ENCODE measurements around the gene TMEM30B.

TMEM30B gene

DNA sequence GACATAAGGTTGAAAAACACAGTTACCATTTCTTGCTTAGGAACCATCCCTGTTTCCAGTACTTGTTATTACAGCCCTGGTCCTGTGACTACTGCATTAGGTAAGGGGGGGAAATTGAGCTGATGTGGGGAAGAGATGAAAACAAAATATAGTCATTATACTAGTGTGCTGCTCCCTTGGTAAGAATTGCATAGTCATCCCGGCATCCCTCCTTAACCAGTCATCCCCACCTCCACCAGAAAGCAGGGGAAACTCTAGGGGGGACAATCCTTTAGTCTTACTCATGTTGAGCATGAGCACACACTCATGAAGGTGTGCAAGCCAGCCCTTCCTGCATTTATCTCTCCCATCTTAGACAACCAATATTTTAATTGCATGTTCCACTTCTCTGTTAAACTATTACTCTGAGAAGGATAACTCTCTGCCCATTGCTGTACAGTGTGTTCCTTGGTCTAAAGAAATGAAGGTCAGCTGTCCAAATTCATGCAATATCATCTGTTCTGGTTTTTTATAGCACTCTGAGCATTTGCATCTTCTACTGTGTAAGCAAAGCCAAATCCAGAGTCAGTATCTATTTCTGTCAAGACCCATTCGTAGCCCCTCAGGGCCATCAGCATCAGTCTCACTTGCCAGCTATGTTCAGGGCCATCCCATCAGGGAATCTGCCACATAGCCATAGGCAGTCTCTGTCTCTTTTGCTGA is 46.8 kb downstream of the TMEM30B start:
- no peaks in the 10 kb centered on the region for H3K27me3 ChIP-seq (replicated peaks)
- in situ Hi-C loops (cut with HindIII; ENCODE audit: low pct_ligation_motif_present, low sequenced_read_pairs): loop anchor here (25.0 kb wide), 1 partner anchor 597 kb away; the partner anchor contains the start of gene SIX1
- no peak overlapping the region for H3K4me3 ChIP-seq (ENCODE audit: low read depth, low read length)
- DNase-seq: no peak
- TF ChIP-seq, protein P1, sequence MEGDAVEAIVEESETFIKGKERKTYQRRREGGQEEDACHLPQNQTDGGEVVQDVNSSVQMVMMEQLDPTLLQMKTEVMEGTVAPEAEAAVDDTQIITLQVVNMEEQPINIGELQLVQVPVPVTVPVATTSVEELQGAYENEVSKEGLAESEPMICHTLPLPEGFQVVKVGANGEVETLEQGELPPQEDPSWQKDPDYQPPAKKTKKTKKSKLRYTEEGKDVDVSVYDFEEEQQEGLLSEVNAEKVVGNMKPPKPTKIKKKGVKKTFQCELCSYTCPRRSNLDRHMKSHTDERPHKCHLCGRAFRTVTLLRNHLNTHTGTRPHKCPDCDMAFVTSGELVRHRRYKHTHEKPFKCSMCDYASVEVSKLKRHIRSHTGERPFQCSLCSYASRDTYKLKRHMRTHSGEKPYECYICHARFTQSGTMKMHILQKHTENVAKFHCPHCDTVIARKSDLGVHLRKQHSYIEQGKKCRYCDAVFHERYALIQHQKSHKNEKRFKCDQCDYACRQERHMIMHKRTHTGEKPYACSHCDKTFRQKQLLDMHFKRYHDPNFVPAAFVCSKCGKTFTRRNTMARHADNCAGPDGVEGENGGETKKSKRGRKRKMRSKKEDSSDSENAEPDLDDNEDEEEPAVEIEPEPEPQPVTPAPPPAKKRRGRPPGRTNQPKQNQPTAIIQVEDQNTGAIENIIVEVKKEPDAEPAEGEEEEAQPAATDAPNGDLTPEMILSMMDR (IDR thresholded peaks at IDR 0.05; ENCODE audit: low read depth, low read length, missing control alignments): no peak
- no peaks in the 10 kb centered on the region for H3K36me3 ChIP-seq (replicated peaks)
- H3K27ac ChIP-seq: no peak overlapping the region

DNA sequence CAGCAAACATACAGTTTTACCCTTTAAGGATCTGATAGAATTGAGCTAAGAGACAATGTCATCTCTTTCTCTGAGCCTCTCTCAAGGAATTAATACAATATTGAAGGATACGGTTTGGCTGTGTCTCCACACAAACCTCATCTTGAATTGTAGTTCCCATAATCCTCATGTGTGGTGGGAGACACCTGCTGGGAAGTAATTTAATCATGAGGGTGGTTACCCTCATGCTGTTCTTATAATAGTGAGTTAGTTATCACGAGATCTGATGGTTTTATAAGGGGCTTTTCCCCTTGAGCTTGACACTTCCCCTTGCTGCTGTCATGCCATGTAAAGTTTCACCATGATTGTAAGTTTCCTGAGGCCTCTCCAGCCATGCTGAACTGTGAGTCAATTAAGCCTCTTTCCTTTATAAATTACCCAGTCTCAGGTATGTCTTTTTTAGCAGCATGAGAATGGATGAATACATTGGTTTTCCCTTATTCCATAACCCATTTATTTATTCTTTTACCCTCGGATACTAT is 47.6 kb downstream of the TMEM30B start:
- no peaks in the 10 kb centered on the region for H3K36me3 ChIP-seq (replicated peaks)
- no peak overlapping the region for H3K27ac ChIP-seq
- DNase-seq: no peak
- no peaks in the 10 kb centered on the region for H3K27me3 ChIP-seq (replicated peaks)
- H3K4me3 ChIP-seq (ENCODE audit: low read depth, low read length): no peak overlapping the region
- in situ Hi-C loops (cut with HindIII; ENCODE audit: low pct_ligation_motif_present, low sequenced_read_pairs): loop anchor here (25.0 kb wide), 1 partner anchor 596 kb away; the partner anchor contains the start of gene SIX1
- TF ChIP-seq, protein P1 (IDR thresholded peaks at IDR 0.05; ENCODE audit: low read depth, low read length, missing control alignments): no peak

DNA sequence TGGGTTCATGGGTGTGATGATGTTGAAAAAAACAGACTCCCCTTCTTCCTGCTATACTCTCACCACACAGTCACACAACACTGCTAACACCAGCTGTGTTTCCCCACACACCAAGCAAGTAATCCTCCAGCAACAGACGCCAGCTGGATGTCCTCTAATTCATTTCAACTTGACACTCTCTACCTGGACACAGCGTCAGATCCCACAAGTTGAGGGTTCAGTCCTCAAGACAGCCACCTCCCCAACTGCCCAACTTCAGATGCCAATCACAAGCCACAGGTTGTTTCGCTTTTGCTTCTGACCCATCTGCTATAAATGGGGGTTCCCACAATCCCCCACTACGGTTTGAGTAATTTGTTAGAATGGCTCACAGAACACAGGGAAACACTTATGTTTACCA is 49.3 kb downstream of the TMEM30B start:
- in situ Hi-C loops (cut with HindIII; ENCODE audit: low pct_ligation_motif_present, low sequenced_read_pairs): loop anchor here (25.0 kb wide), 1 partner anchor 595 kb away; the partner anchor contains the start of gene SIX1
- Histone ChIP-seq H3K27me3 (replicated peaks) (no peaks in the 10 kb centered on the region), H3K4me3 (ENCODE audit: low read depth, low read length) (no peak overlapping the region), H3K36me3 (replicated peaks) (no peaks in the 10 kb centered on the region), H3K27ac (no peak overlapping the region)
- TF ChIP-seq, protein P1 (IDR thresholded peaks at IDR 0.05; ENCODE audit: low read depth, low read length, missing control alignments): no peak
- no peak for DNase-seq

DNA sequence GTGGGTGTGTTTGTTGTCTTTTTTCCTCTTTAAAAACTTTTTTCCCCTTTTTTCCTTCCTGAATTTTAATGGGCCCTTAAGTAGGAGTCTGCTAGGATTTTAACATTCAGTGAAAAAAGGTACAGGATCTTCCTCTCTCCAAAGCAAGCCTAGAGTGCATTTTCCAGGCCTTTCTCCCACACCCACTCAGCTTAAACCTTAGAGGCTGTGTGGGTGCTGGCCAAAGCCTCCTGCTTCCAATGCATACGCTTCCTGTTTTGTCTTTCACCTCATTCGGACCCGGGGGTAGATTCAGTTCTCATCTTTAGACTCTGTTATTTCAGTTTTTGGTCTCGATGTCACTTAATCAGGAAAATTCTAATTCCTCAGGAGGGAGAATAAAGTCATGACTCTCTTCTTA is 51.2 kb downstream of the TMEM30B start:
- in situ Hi-C loops (cut with HindIII; ENCODE audit: low pct_ligation_motif_present, low sequenced_read_pairs): loop anchor here (25.0 kb wide), 1 partner anchor 593 kb away; the partner anchor contains the start of gene SIX1
- Histone ChIP-seq H3K4me3 (ENCODE audit: low read depth, low read length) (no peak overlapping the region), H3K36me3 (replicated peaks) (no peaks in the 10 kb centered on the region), H3K27me3 (replicated peaks) (no peaks in the 10 kb centered on the region), H3K27ac (no peak overlapping the region)
- DNase-seq: no peak
- TF ChIP-seq, protein P1 (IDR thresholded peaks at IDR 0.05; ENCODE audit: low read depth, low read length, missing control alignments): no peak

DNA sequence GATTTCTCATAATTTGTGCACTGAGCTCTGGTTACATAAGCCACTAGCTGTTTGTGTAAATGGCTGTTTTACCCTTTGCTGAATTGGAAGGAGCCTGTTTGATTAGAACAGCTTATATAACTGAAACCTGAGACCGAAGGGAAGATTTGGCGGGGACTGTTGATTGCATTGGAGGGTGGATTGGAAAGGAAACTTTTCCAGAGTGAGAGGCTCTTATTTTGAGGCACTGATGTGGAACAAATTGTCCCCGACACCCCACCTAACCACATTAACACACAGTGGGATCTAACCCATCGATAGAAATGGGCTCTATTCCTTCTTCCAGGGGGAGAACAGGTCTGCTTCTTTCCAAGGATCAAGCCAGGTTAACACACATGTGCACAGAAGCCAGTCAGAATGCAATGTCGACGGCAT is 51.7 kb downstream of the TMEM30B start:
- Histone ChIP-seq H3K27ac (no peak overlapping the region), H3K4me3 (ENCODE audit: low read depth, low read length) (no peak overlapping the region), H3K36me3 (replicated peaks) (no peaks in the 10 kb centered on the region), H3K27me3 (replicated peaks) (no peaks in the 10 kb centered on the region)
- no peak for DNase-seq
- in situ Hi-C loops (cut with HindIII; ENCODE audit: low pct_ligation_motif_present, low sequenced_read_pairs): loop anchor here (25.0 kb wide), 1 partner anchor 592 kb away; the partner anchor contains the start of gene SIX1
- TF ChIP-seq, protein P1 (IDR thresholded peaks at IDR 0.05; ENCODE audit: low read depth, low read length, missing control alignments): no peak

All from brain microvascular endothelial cell (primary cell).